SU-DHL-6 (cell line): Measurements from ENCODE around the gene ZFHX2.

ENCODE experiments used
- H2AFZ ChIP-seq: fragments of 200-600 bp; sonication (generic); 2 replicates; pipeline ENCODE4 v1.6.1; 2014; ENCODE audit warnings: low read depth, mild to moderate bottlenecking, moderate library complexity, mixed read lengths, antibody characterized with exemption, low read length; ENCODE audit not compliant: severe bottlenecking
- H3F3A ChIP-seq: fragments of 200-600 bp; shearing (Covaris generic); 2 replicates; pipeline ENCODE4 v1.6.0; 2016; ENCODE audit warnings: antibody characterized with exemption, mild to moderate bottlenecking; ENCODE audit not compliant: insufficient read depth
- H3K27ac ChIP-seq: fragments of 200-600 bp; sonication (generic); 2 replicates; pipeline ENCODE4 v1.5.1; 2016; ENCODE audit warnings: low read depth, mild to moderate bottlenecking, low read length, moderate library complexity, mixed read lengths
- H3K27me3 ChIP-seq: fragments of 200-600 bp; sonication (generic), shearing (Covaris generic); 2 replicates; pipeline ENCODE4 v1.6.0; 2014; ENCODE audit warnings: mild to moderate bottlenecking, low read length
- H3K36me3 ChIP-seq: fragments of 200-600 bp; sonication (generic); 2 replicates; pipeline ENCODE4 v1.6.1; 2014; ENCODE audit warnings: mild to moderate bottlenecking, low read length, mixed read lengths
- H3K4me2 ChIP-seq: fragments of 300-600, 200-600 bp; shearing (Covaris generic), sonication (generic); 2 replicates; pipeline ENCODE4 v1.6.0; 2014; ENCODE audit warnings: low read length, low read depth, mild to moderate bottlenecking; ENCODE audit not compliant: poor library complexity, severe bottlenecking
- H3K4me3 ChIP-seq: fragments of 200-600 bp; sonication (generic); 2 replicates; pipeline ENCODE4 v1.5.1; 2014; ENCODE audit warnings: antibody characterized with exemption, low read length, mild to moderate bottlenecking, mixed read lengths; ENCODE audit not compliant: insufficient read depth, poor library complexity, severe bottlenecking
- H3K79me2 ChIP-seq: fragments of 200-600 bp; sonication (generic); 2 replicates; pipeline ENCODE4 v1.6.1; 2014; ENCODE audit warnings: mild to moderate bottlenecking, low read length, moderate library complexity; ENCODE audit not compliant: insufficient read depth
- H3K9ac ChIP-seq: fragments of 200-600 bp; sonication (generic); 2 replicates; pipeline ENCODE4 v1.7.0; 2014; ENCODE audit warnings: mild to moderate bottlenecking, low read length
- H3K9me2 ChIP-seq: fragments of 200-600 bp; sonication (generic); replicated peaks from 2 replicates; pipeline ENCODE4 v1.6.1; 2014; ENCODE audit warnings: low read length; ENCODE audit not compliant: insufficient read depth
- H3K9me3 ChIP-seq: fragments of 200-600 bp; sonication (generic); 2 replicates; pipeline ENCODE4 v1.6.1; 2014; ENCODE audit warnings: low read length, mixed read lengths; ENCODE audit not compliant: insufficient read depth
- H4K20me1 ChIP-seq: fragments of 200-600 bp; sonication (generic); 2 replicates; pipeline ENCODE4 v1.6.1; 2014; ENCODE audit warnings: low read depth, mild to moderate bottlenecking, antibody characterized with exemption, low read length, moderate library complexity, mixed read lengths
- CTCF ChIP-seq: fragments of 200-600 bp; sonication (generic); IDR thresholded peaks from one replicate; pipeline ENCODE4 v1.5.1; 2017; ENCODE audit warnings: antibody characterized with exemption, mild to moderate bottlenecking, low read length, moderate library complexity; ENCODE audit not compliant: insufficient read depth, poor library complexity, severe bottlenecking
- EZH2phosphoT487 ChIP-seq: fragments of 200-600 bp; sonication (generic), shearing (Covaris generic); conservative IDR thresholded peaks from 2 replicates; pipeline ENCODE4 v1.6.1; 2018; ENCODE audit warnings: mild to moderate bottlenecking, antibody characterized with exemption, low read length, moderate library complexity, mixed read lengths

Gene ZFHX2

DNA sequence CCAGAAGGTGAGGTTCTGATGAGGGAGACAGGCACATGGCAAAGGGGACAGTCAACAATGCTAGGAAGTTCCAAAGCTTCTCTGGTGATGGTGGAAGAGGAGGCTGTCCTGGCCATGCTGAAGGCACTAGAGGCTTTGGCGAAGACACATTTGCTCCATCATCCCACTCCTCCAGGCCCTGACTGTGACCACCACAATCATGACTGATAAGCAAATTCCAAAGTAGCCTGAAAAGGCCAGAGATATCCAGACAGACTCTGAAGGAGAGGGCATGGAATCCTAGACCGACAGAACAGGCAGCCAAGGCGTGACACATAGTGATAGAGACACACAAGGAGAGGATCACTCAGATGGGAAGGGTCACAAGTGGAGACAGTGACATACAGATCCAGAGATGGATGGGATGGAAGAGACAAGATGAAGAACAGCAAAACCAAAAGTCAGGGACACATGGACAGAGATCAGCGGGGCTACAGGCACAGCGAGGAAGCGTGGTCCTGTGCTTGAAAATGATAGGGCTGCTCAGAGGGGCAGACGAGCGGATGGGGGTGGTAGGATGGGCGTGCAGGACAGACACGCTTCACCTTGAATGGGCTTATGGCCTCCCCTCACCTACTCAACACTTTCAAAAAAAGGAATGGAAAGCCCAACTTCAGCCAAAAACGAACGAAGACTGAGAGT lies 1.3 kb downstream of the ZFHX2 start:
- Histone ChIP-seq H3K36me3 (no peaks in the 10 kb centered on the region), H3K79me2 (no peaks in the 10 kb centered on the region), H3K9me3 (no peaks in the 10 kb centered on the region), H4K20me1 (no peaks in the 10 kb centered on the region), H3K4me2 (peak overlapping the region; percentile 86), H3K4me3 (no peak overlapping the region), H3F3A (no peaks in the 10 kb centered on the region), H2AFZ (no peak overlapping the region), H3K27me3 (no peaks in the 10 kb centered on the region), H3K27ac (no peak overlapping the region), H3K9me2 (no peaks in the 10 kb centered on the region), H3K9ac (0 out of 2 replicates have a peak overlapping the region, but pooled peaks have one; percentile 56)
- TF ChIP-seq CTCF (no peak), EZH2phosphoT487 (no peak)

DNA sequence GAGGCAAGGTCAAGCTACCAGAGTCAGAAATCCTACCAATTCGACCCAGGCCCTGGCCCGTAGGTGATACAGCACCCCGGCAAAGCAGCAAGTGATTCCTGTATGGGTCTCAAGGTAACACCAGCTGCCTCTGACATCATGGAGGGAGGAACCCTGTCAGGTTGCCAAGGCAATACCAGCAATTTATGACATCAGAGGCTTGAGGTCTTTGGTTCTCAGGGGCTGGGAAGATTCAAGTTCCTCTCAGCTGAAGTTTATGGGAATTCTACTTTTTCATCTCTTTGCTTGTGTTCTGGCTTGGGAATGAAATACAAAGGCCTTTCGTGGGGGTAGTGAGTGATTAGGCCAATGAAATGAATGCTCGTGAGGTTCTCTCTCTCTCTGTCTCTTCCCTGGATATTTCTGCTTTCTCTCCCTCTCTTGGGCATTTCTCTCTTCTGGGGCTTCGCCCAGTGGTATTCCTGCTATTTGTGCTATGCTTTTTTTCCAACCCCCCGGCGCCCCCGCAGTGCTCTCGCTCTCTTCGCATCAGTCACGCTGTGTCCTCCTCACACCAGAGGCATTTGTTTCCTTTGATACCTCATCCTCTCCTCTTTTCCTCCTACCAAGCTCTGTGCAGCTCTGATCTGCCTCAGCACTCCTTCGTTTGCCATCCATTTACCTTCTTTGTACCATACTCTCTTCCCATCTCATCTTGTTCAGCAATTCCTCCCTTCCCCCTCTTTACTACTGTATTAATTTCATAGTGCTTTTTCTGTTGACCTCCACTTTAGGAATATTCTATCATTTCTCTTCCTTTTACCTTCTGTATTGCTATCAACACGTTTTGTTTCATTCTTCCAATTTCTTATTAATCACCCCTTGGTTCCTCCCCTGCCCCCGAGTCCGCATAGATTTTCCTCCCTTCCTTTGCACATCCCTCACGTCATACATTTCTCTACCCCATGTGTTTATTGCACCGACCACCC lies 2.9 kb downstream of the ZFHX2 start:
- no peak overlapping the region for H3K4me2 ChIP-seq

DNA sequence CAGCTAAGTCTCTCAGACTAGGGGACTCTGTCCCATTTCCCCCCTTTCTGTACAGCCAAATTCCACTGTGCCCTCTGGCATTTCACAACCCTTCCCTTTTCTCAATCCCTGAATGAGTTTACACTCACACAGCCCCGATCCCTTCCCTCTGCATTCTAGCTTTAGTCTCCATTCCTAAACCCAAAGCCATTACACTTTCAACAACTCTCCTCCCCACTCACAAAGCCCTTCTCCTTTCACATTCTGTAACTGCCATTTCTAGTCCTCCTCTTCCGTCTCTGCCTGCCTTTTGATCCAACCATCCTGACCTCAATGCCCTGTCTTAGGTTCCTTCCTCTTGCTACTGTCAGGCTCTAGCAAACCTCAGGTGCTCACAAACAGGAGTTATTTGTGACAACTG lies 3.6 kb downstream of the ZFHX2 start:
- Histone ChIP-seq H3K4me3 (no peak overlapping the region), H4K20me1 (no peaks in the 10 kb centered on the region), H3K27ac (no peak overlapping the region), H3F3A (no peaks in the 10 kb centered on the region), H3K27me3 (no peaks in the 10 kb centered on the region), H3K4me2 (no peak overlapping the region), H2AFZ (no peak overlapping the region), H3K9me2 (no peaks in the 10 kb centered on the region), H3K9ac (no peak overlapping the region), H3K9me3 (no peaks in the 10 kb centered on the region), H3K79me2 (no peaks in the 10 kb centered on the region), H3K36me3 (no peaks in the 10 kb centered on the region)
- no peak for TF ChIP-seq CTCF
- no peak for TF ChIP-seq EZH2phosphoT487

More for the DNA sequence above, 2.9 kb downstream of the ZFHX2 start:
- Histone ChIP-seq H3F3A (no peaks in the 10 kb centered on the region), H3K4me3 (no peak overlapping the region), H3K79me2 (no peaks in the 10 kb centered on the region), H3K9ac (no peak overlapping the region), H4K20me1 (no peaks in the 10 kb centered on the region), H3K27ac (no peak overlapping the region), H3K27me3 (no peaks in the 10 kb centered on the region), H3K36me3 (no peaks in the 10 kb centered on the region), H2AFZ (no peak overlapping the region), H3K9me3 (no peaks in the 10 kb centered on the region), H3K9me2 (no peaks in the 10 kb centered on the region)
- no peak for TF ChIP-seq EZH2phosphoT487
- TF ChIP-seq CTCF = no peak
